Thoracic aorta endothelial cell (primary cell): Measurements from ENCODE around the gene C1QB. TPM values are rescaled to one million over a fixed set of nuclear protein-coding genes. Genes with fewer than 3 reads are reported as not detected.

ENCODE experiments used
- small RNA-seq: library from RNA; depleted of rRNA; stranded (forward); fragments of <200 nt; gene quantifications from one replicate; pipeline ENCODE3, GENCODE V24; 2012
- total RNA-seq: library from RNA; depleted of rRNA; stranded (reverse); fragments of >200 nt; gene quantifications from 2 replicates; pipeline ENCODE4 v1.2.3, GENCODE V29; 2012

The C1QB gene
- total RNA-seq, result not detected in 2 replicates

GRCh38 chr1:22652881-22653316, at the start of gene C1QB:
Gene C1QB (plus strand): TSS chr1:22653236. CDS start chr1:22659463, 6,227 bp downstream.

GRCh38 chr1:22636353-22636752, 16.7 kb upstream of the C1QB start, which contains the start of gene C1QA:
Gene C1QA (plus strand): TSS chr1:22636628. CDS start chr1:22637617, 989 bp downstream.

GRCh38 chr1:22643381-22643780, 9.7 kb upstream of the C1QB start, which contains the start of gene C1QC:
Gene C1QC (plus strand): TSS chr1:22643633. CDS start chr1:22644024, 391 bp downstream.

GRCh38 chr1:22710701-22711049, 57.6 kb downstream of the C1QB start, which contains the start of gene EPHB2:
Gene EPHB2 (plus strand): TSS chr1:22710839. CDS start chr1:22710983, 144 bp downstream.

Small RNA genes within 50 kb of the gene (small RNA-seq; reads per million reads assigned to genes)
- not detected for gene MIR6127

Other genes starting within 250 kb of the C1QB start
- gene ZBTB40, start 201.4 kb upstream of the C1QB start, total RNA-seq, result 18.2 and 23.1 TPM in 2 replicates
- gene EPHA8, start 89.7 kb upstream of the C1QB start, total RNA-seq, result not detected in 2 replicates
- not detected in 2 replicates for gene C1QA, start 16.6 kb upstream of the C1QB start, total RNA-seq
- gene C1QC, start 9.6 kb upstream of the C1QB start, total RNA-seq, result not detected in 2 replicates
- gene EPHB2, start 57.6 kb downstream of the C1QB start, total RNA-seq, result 28.7 and 59.0 TPM in 2 replicates